Activated naive CD8-positive, alpha-beta T cell treated with anti-CD3 and anti-CD28 coated beads, Interleukin-2, amount 50 U/mL, for 24 hours (primary cell): ENCODE data around the gene EPN1.

ENCODE experiments used
- ATAC-seq: fragments of 150-1000 bp; cut with Tn5 transposase; one replicate; pipeline ENCODE4 v1.10.0; 2021
- DNase-seq: peaks from one replicate; pipeline ENCODE4 v3.0.0; 2021
- H3K27ac Mint-ChIP-seq: one replicate; pipeline ENCODE4 v1.8.0; 2021; ENCODE audit warnings: mild to moderate bottlenecking, mixed read lengths
- H3K27me3 Mint-ChIP-seq: one replicate; pipeline ENCODE4 v1.8.0; 2021; ENCODE audit warnings: mixed read lengths
- H3K36me3 Mint-ChIP-seq: one replicate; pipeline ENCODE4 v1.8.0; 2021; ENCODE audit warnings: low read depth, mixed read lengths
- H3K4me1 Mint-ChIP-seq: one replicate; pipeline ENCODE4 v1.8.0; 2021; ENCODE audit warnings: mixed read lengths
- H3K4me3 Mint-ChIP-seq: one replicate; pipeline ENCODE4 v1.8.0; 2021; ENCODE audit warnings: mild to moderate bottlenecking, moderate library complexity, mixed read lengths
- H3K9me3 Mint-ChIP-seq: one replicate; pipeline ENCODE4 v1.8.0; 2021; ENCODE audit warnings: mixed read lengths

EPN1 gene

DNA sequence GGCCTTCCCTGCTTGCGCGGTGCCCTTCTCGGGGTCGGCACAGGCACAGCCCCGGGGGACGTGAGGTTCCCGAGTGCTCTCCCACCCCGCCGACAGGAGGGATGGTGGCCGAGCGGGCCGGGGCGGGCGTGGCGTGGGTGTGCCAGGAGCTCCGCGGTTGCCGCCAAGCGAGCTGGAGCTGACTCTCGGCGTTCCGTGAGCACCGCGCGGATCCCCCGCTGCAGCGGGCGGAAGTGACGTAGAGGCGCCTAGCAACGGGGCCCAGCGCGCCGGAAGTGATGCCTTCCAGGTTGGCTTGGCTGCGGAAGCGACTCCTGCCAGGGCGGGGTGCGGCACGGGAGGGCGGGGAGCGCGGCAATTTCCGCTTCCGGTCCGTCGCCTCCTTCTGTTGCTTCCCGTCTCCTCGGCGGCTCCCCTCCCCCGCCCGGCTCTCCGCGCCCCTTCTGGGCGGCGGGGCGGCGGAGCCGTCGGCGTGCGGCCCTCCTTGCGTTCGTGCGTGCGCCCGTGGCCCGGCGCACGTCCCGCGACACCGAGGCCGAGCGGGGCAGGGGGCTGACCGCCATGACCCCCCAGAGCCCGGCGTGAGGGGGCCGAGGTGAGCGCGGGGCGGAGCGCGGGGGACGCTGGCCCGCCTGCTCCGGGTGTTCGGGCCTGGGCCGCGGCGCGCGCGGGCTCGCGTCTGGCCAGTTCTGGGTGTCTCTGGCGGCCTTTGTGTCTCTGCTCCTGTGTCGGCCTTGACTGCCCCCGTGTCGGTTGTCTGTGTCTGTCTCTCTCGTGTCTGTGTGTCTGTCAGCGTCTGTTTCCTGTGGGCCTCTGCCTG, at the start of gene EPN1:
Gene EPN1 (plus strand): TSS at position 386 of the 820 bp plus-strand sequence. CDS start 3,402 bp downstream, outside the sequence.
- ATAC-seq, result peak; percentile 90
- Mint-ChIP-seq H3K27me3 (no peaks in the 10 kb centered on the region), H3K36me3 (peaks cover 52% of the 10 kb centered on the region), H3K4me3 (peak within 1 kb of the TSS; percentile 100), H3K4me1 (peaks cover 71% of the 10 kb centered on the region), H3K27ac (peak within 1 kb of the TSS; percentile 98), H3K9me3 (no peaks in the 10 kb centered on the region)
- DNase-seq, result peak; percentile 98

GRCh38 chr19:55626350-55626749, 48.7 kb upstream of the EPN1 start:
- Mint-ChIP-seq H3K9me3 (no peaks in the 10 kb centered on the region), H3K27me3 (peaks cover 1% of the 10 kb centered on the region), H3K4me3 (peak overlapping the region; percentile 42), H3K36me3 (no peaks in the 10 kb centered on the region), H3K4me1 (peaks cover 35% of the 10 kb centered on the region), H3K27ac (peak overlapping the region; percentile 33)
- ATAC-seq (peak; percentile 70), DNase-seq (peak; percentile 34)

GRCh38 chr19:55632463-55632834, 42.6 kb upstream of the EPN1 start:
- DNase-seq, result peak; percentile 89
- ATAC-seq, result peak; percentile 41
- no peaks in the 10 kb centered on the region for H3K9me3 Mint-ChIP-seq
- H3K36me3 Mint-ChIP-seq, result peaks cover 12% of the 10 kb centered on the region
- peak overlapping the region; percentile 16 for H3K4me3 Mint-ChIP-seq
- H3K27me3 Mint-ChIP-seq, result no peaks in the 10 kb centered on the region
- H3K4me1 Mint-ChIP-seq, result peaks cover 41% of the 10 kb centered on the region
- peak overlapping the region; percentile 44 for H3K27ac Mint-ChIP-seq

DNA sequence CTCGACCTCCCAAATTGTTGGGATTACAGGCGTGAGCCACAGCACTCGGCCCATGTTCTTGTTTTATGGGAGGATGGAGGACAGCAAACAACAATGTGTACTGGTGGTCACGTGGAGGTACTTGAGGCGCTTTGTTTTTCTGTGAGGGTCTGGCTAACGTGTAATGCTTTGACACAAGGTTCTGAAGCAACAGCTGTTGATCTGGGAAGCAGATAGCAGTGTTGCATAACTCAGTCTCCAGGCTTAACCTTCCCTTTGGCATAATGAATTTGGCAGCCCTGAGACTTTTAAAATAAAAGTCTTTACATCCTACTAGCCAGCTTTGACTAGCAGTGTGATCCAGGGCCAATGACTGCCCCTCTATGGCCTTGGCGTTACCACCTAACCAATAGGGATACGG, 41.2 kb upstream of the EPN1 start:
- Mint-ChIP-seq H3K36me3 (peaks cover 21% of the 10 kb centered on the region), H3K4me1 (peaks cover 52% of the 10 kb centered on the region), H3K27ac (peak overlapping the region; percentile 100), H3K27me3 (no peaks in the 10 kb centered on the region), H3K9me3 (no peaks in the 10 kb centered on the region), H3K4me3 (peak overlapping the region; percentile 99)
- ATAC-seq, result no peak
- DNase-seq, result no peak

- ATAC-seq, result peak; percentile 1
- H3K9me3 Mint-ChIP-seq, result no peaks in the 10 kb centered on the region
- peaks cover 32% of the 10 kb centered on the region for H3K36me3 Mint-ChIP-seq
- H3K4me3 Mint-ChIP-seq, result peak overlapping the region; percentile 99
- H3K27ac Mint-ChIP-seq, result peak overlapping the region; percentile 100
- no peak for DNase-seq
- peaks cover 67% of the 10 kb centered on the region for H3K4me1 Mint-ChIP-seq
- H3K27me3 Mint-ChIP-seq, result no peaks in the 10 kb centered on the region
Observed at GRCh38 chr19:55635334-55635717, 39.7 kb upstream of the EPN1 start.

- H3K9me3 Mint-ChIP-seq, result no peaks in the 10 kb centered on the region
- H3K27ac Mint-ChIP-seq, result peak overlapping the region; percentile 100
- H3K4me1 Mint-ChIP-seq, result peaks cover 70% of the 10 kb centered on the region
- H3K36me3 Mint-ChIP-seq, result peaks cover 35% of the 10 kb centered on the region
- DNase-seq, result no peak
- peak overlapping the region; percentile 99 for H3K4me3 Mint-ChIP-seq
- no peaks in the 10 kb centered on the region for H3K27me3 Mint-ChIP-seq
- ATAC-seq, result no peak
Observed at GRCh38 chr19:55635856-55636440, 39.1 kb upstream of the EPN1 start.

GRCh38 chr19:55636723-55637122, 38.3 kb upstream of the EPN1 start:
- no peak for DNase-seq
- Mint-ChIP-seq H3K36me3 (peaks cover 37% of the 10 kb centered on the region), H3K4me3 (peak overlapping the region; percentile 99), H3K4me1 (peaks cover 71% of the 10 kb centered on the region), H3K27ac (peak overlapping the region; percentile 100), H3K27me3 (no peaks in the 10 kb centered on the region), H3K9me3 (no peaks in the 10 kb centered on the region)
- no peak for ATAC-seq

DNA sequence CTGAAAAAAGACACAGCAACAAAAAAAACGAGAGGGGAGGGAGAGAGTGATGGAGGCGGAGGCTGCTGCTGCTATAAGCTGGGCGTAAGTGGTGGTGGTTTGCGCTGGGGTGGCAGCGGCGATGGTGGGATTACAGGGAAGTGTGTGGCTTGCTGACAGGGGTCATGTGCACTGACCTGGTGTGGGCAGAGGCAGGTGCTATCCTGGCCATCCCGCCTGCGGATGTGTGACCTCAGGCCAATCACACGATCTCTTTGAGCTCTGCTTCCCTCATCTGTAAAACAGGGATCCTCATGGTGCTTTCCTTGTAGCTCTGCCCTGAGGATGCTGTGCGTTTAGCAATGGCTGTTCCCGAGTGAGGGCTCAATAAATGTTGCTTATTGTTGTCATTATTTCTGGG, 37.5 kb upstream of the EPN1 start:
- H3K4me1 Mint-ChIP-seq, result peaks cover 67% of the 10 kb centered on the region
- ATAC-seq, result no peak
- H3K36me3 Mint-ChIP-seq, result peaks cover 40% of the 10 kb centered on the region
- DNase-seq, result no peak
- peak overlapping the region; percentile 100 for H3K27ac Mint-ChIP-seq
- peak overlapping the region; percentile 37 for H3K4me3 Mint-ChIP-seq
- H3K9me3 Mint-ChIP-seq, result no peaks in the 10 kb centered on the region
- no peaks in the 10 kb centered on the region for H3K27me3 Mint-ChIP-seq

GRCh38 chr19:55638864-55639359, 36.1 kb upstream of the EPN1 start:
- H3K27ac Mint-ChIP-seq, result peak overlapping the region; percentile 94
- peaks cover 2% of the 10 kb centered on the region for H3K27me3 Mint-ChIP-seq
- H3K4me1 Mint-ChIP-seq, result peaks cover 71% of the 10 kb centered on the region
- ATAC-seq (no peak), DNase-seq (peak; percentile 72)
- no peaks in the 10 kb centered on the region for H3K9me3 Mint-ChIP-seq
- peak overlapping the region; percentile 60 for H3K4me3 Mint-ChIP-seq
- peaks cover 47% of the 10 kb centered on the region for H3K36me3 Mint-ChIP-seq

- Mint-ChIP-seq H3K27me3 (peaks cover 2% of the 10 kb centered on the region), H3K36me3 (peaks cover 50% of the 10 kb centered on the region), H3K4me3 (peak overlapping the region; percentile 82), H3K4me1 (peaks cover 74% of the 10 kb centered on the region), H3K9me3 (no peaks in the 10 kb centered on the region), H3K27ac (peak overlapping the region; percentile 94)
- DNase-seq (peak; percentile 73), ATAC-seq (peak; percentile 7)
Observed at GRCh38 chr19:55640043-55640576, 34.9 kb upstream of the EPN1 start.

GRCh38 chr19:55640577-55641425, 34.2 kb upstream of the EPN1 start, which contains the start of gene ZNF580:
ZNF580 (plus strand) TSS chr19:55641002; CDS start chr19:55642509, 1,507 bp downstream.
- ATAC-seq (peak; percentile 37), DNase-seq (peak; percentile 80)
- no peaks in the 10 kb centered on the region for H3K9me3 Mint-ChIP-seq
- peaks cover 52% of the 10 kb centered on the region for H3K36me3 Mint-ChIP-seq
- peak within 1 kb of the TSS; percentile 94 for H3K27ac Mint-ChIP-seq
- peaks cover 75% of the 10 kb centered on the region for H3K4me1 Mint-ChIP-seq
- H3K27me3 Mint-ChIP-seq, result peaks cover 2% of the 10 kb centered on the region
- H3K4me3 Mint-ChIP-seq, result peak within 1 kb of the TSS; percentile 94

DNA sequence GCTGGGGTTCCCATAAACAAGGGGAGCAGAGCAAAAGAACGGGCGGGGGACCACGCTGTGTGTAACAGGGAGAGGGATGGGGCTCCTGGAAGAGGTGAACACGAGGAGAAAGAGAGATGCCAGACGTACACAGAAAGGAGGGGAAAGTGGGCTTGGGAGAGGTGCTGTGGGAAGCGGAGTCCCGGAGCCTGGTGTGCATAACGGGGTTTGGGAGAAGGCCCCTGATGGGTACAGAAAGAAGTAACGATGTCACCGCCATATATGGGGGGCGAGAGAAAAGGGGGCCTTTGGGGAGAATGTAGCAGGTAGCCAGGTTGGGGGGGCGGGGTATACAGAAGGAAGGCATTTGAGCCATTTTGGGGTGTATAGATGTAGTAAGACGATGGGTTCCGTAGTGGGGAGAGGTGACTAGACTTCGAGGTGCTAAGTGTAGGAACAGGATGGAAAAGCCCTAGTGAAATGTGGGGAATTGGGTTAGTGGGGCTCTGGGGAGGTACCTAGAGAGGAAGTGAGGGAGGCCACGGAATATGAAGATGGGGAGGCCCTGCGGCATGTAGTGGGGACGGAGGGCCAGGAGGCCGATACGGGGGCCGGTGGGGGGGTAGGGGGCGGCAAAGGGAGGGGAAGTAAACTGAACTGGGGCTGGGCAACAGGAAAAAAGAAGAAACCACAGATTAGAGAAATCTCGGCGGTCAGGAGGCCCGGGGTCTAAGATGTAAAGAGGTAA, 33.4 kb upstream of the EPN1 start:
- peaks cover 70% of the 10 kb centered on the region for H3K4me1 Mint-ChIP-seq
- no peaks in the 10 kb centered on the region for H3K9me3 Mint-ChIP-seq
- DNase-seq (no peak), ATAC-seq (peak; percentile 1)
- H3K4me3 Mint-ChIP-seq, result peak overlapping the region; percentile 94
- H3K27me3 Mint-ChIP-seq, result peaks cover 2% of the 10 kb centered on the region
- peaks cover 53% of the 10 kb centered on the region for H3K36me3 Mint-ChIP-seq
- peak overlapping the region; percentile 93 for H3K27ac Mint-ChIP-seq

DNA sequence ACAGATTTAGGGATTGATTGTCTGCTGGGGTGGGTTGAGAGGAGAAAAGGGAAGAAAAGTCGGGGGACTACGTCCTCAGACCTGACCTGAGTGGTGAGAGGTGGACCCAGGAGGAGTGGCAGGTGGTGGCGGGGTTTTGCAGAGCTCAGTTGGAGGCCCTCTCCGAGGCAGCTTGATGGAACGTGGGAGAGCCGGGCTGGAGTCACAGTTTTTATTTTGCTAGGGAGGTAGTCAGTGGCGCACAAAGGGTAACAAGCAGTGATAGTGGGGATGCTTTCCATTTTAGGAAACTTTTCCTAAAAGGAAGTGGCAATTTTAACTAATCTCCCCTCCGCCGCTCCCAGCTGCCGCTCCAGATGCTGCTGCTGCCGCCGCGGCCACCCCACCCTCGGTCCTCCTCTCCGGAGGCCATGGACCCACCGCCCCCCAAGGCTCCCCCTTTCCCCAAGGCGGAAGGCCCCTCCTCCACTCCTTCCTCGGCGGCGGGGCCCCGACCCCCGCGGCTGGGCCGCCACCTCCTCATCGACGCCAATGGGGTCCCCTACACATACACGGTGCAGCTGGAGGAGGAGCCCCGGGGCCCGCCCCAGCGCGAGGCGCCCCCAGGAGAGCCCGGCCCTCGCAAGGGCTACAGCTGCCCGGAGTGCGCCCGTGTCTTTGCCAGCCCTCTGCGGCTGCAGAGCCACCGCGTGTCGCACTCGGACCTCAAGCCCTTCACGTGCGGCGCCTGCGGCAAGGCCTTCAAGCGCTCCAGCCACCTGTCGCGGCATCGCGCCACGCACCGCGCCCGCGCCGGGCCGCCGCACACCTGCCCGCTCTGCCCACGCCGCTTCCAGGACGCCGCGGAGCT, 32.6 kb upstream of the EPN1 start:
- DNase-seq (peak; percentile 54), ATAC-seq (peak; percentile 18)
- H3K4me1 Mint-ChIP-seq, result peaks cover 70% of the 10 kb centered on the region
- peak overlapping the region; percentile 94 for H3K4me3 Mint-ChIP-seq
- no peaks in the 10 kb centered on the region for H3K9me3 Mint-ChIP-seq
- H3K27ac Mint-ChIP-seq, result peak overlapping the region; percentile 99
- peaks cover 60% of the 10 kb centered on the region for H3K36me3 Mint-ChIP-seq
- peaks cover 2% of the 10 kb centered on the region for H3K27me3 Mint-ChIP-seq
